HepG2 (cell line): Measurements from ENCODE around the gene MTHFD1. TPM values are rescaled to one million over a fixed set of nuclear protein-coding genes. Genes with fewer than 3 reads are reported as not detected.
A peak's percentile ranks its signal among the peaks of the same experiment; 100 is the strongest.

ENCODE experiments used
- ARHGAP35 ChIP-seq: sonication (generic); formaldehyde crosslinking; IDR thresholded peaks from 2 replicates; pipeline ENCODE4 v1.9.0; 2022; ENCODE audit warnings: mild to moderate bottlenecking, inconsistent platforms, moderate library complexity, missing genetic modification reagents, borderline replicate concordance
- CENPT ChIP-seq: sonication (generic); formaldehyde crosslinking; IDR thresholded peaks from 2 replicates; pipeline ENCODE4 v1.8.0; 2022; ENCODE audit warnings: low read depth, mild to moderate bottlenecking, moderate library complexity, missing genetic modification reagents
- GABPB1 ChIP-seq: IDR thresholded peaks from 2 replicates; pipeline ENCODE4 v1.6.1; 2016; ENCODE audit warnings: mild to moderate bottlenecking, missing genetic modification reagents, moderate library complexity, missing compliant biosample characterization
- MAZ ChIP-seq, 2 experiments: sonication (generic) in 1 of 2; formaldehyde crosslinking in 1 of 2; IDR thresholded peaks; 2 replicates each; pipeline versions ENCODE4 v1.5.0 to v1.6.1; 2012 to 2020; ENCODE audit warnings: low read depth in 2 of 2, mild to moderate bottlenecking in 2 of 2, borderline replicate concordance in 1 of 2, improper control_type of control experiment in 1 of 2, low read length in 1 of 2, missing genetic modification reagents in 1 of 2, moderate library complexity in 1 of 2
- NCOR1 ChIP-seq: fragments of 200-600 bp; sonication (generic); IDR thresholded peaks from 2 replicates; pipeline ENCODE4 v1.7.0; 2017; ENCODE audit warnings: antibody characterized with exemption, low read length, borderline replicate concordance
- POGZ ChIP-seq: sonication (generic); formaldehyde crosslinking; IDR thresholded peaks from 2 replicates; pipeline ENCODE4 v1.4.0; 2020; ENCODE audit warnings: mild to moderate bottlenecking, missing genetic modification reagents
- POLR2AphosphoS2 ChIP-seq: IDR thresholded peaks from 2 replicates; pipeline ENCODE4 v1.6.1; 2011; ENCODE audit warnings: low read depth, low read length, improper control_type of control experiment
- RAD21 ChIP-seq: fragments of 450-650 bp; formaldehyde crosslinking; IDR thresholded peaks from 2 replicates; pipeline ENCODE4 v1.5.0; 2020; ENCODE audit warnings: mild to moderate bottlenecking
- REL ChIP-seq: sonication (generic); formaldehyde crosslinking; conservative IDR thresholded peaks from 2 replicates; pipeline ENCODE4 v1.8.0; 2022; ENCODE audit warnings: mild to moderate bottlenecking, missing genetic modification reagents, moderate library complexity
- SMYD3 ChIP-seq: sonication (generic); formaldehyde crosslinking; IDR thresholded peaks from 2 replicates; pipeline ENCODE4 v1.8.1; 2023; ENCODE audit warnings: mild to moderate bottlenecking, missing genetic modification reagents
- ZBTB14 ChIP-seq: sonication (generic); formaldehyde crosslinking; IDR thresholded peaks from 2 replicates; pipeline ENCODE4 v1.4.0; 2020; ENCODE audit warnings: missing genetic modification reagents
- ZKSCAN8 ChIP-seq: IDR thresholded peaks from 2 replicates; pipeline ENCODE4 v1.6.1; 2016; ENCODE audit warnings: borderline replicate concordance, missing genetic modification reagents, missing compliant biosample characterization
- ZNF282 ChIP-seq: fragments of 450-650 bp; IDR thresholded peaks from 2 replicates; pipeline ENCODE4 v1.6.1; 2018; ENCODE audit not compliant: partially characterized antibody
- ZNF30 ChIP-seq: sonication (generic); formaldehyde crosslinking; IDR thresholded peaks from 2 replicates; pipeline ENCODE4 v1.5.0; 2020; ENCODE audit warnings: mild to moderate bottlenecking, missing genetic modification reagents
- ZNF670 ChIP-seq: sonication (generic); formaldehyde crosslinking; IDR thresholded peaks from 2 replicates; pipeline ENCODE4 v1.8.0; 2022; ENCODE audit warnings: mild to moderate bottlenecking, missing genetic modification reagents, borderline replicate concordance
- ZNF691 ChIP-seq: sonication (generic); formaldehyde crosslinking; IDR thresholded peaks from 2 replicates; pipeline ENCODE4 v1.4.0; 2020; ENCODE audit warnings: missing genetic modification reagents, low read depth, mild to moderate bottlenecking, borderline replicate concordance
- ZNF780A ChIP-seq: sonication (generic); formaldehyde crosslinking; IDR thresholded peaks from 2 replicates; pipeline ENCODE4 v1.8.0; 2022; ENCODE audit warnings: mild to moderate bottlenecking, missing genetic modification reagents, moderate library complexity
- polyA plus RNA-seq, 8 experiments: library from polyadenylated mRNA; depleted of rRNA in 3 of 8; stranded (reverse) in 7 of 8; unstranded in 1 of 8; fragments of >200 nt; fragmentation: Illumina TruSeq in 4 of 8; extraction: Trizol in 4 of 8; gene quantifications; 2 replicates each; pipeline versions ENCODE4 v1.2.1 to v1.2.3, GENCODE V29; 2011 to 2016; ENCODE audit warnings: low read depth in 4 of 8, missing spikeins in 1 of 8, mixed read lengths in 1 of 8; ENCODE audit not compliant: insufficient read depth in 1 of 8
- total RNA-seq, 5 experiments: library from RNA; depleted of rRNA; stranded (reverse); fragments of >200 nt; fragmentation: Illumina TruSeq; extraction: Trizol; gene quantifications; 2 replicates each; pipeline ENCODE4 v1.2.3, GENCODE V29; 2016; ENCODE audit warnings: low read depth in 1 of 5
- TF ChIP-seq, protein P1 (sequence below): sonication (generic); formaldehyde crosslinking; IDR thresholded peaks from 2 replicates; pipeline ENCODE4 v1.4.0; 2020; ENCODE audit warnings: missing genetic modification reagents
- TF ChIP-seq, protein P2 (sequence below): sonication (generic); formaldehyde crosslinking; IDR thresholded peaks from 2 replicates; pipeline ENCODE4 v1.8.1; 2023; ENCODE audit warnings: missing genetic modification reagents, mild to moderate bottlenecking, borderline replicate concordance
- TF ChIP-seq, protein P3 (sequence below): sonication (generic); formaldehyde crosslinking; IDR thresholded peaks from 2 replicates; pipeline ENCODE4 v1.5.1; 2020; ENCODE audit warnings: mild to moderate bottlenecking, moderate library complexity, missing genetic modification reagents
- TF ChIP-seq, protein P4 (sequence below): sonication (generic); formaldehyde crosslinking; IDR thresholded peaks from 2 replicates; pipeline ENCODE4 v1.8.0; 2022; ENCODE audit warnings: missing genetic modification reagents, mild to moderate bottlenecking, inconsistent platforms, borderline replicate concordance

The MTHFD1 gene
- total and polyA plus RNA-seq, 2 of the 13 experiments (the other 11 are each of a cell fraction or from before 2014, with no cell fraction given): 31.0 to 106 TPM

DNA sequence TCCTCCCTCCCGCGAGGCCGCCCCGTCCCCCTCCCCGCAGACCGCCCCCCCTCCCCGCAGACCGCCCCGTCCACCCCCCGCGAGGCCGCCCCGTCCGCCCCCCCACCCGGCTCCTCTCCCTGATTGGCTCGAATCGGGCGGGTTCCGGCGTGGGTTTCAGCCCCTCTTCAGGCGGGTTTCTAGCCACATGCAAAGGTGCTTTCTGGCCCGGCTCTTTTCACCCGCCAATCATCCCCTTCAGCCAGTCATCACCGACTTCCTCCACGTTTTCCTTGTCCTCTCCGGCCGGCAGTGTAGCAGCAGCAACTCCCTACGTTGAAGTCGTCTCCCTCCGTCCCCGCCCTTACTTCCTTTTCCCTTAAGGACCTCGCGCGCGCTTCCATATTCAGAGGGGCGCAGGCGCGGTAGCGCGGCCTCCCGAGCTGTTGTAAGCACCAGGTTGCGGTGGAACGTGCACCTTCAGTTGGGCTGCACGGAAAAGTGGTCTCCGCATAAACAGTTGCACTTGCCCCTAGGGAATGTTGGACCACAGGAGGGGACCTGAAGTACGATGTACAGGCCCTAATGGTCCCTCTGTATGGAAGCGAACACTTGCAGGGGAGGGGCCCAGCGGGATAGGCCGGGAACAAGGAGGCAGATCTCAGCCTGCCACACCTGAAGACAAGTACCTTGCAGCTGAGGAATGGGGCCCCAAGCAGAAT lies 49.4 kb upstream of the MTHFD1 start (continued):
- TF ChIP-seq ZBTB14 (CRISPR knock-in tag): no peak
- TF ChIP-seq, protein P1, sequence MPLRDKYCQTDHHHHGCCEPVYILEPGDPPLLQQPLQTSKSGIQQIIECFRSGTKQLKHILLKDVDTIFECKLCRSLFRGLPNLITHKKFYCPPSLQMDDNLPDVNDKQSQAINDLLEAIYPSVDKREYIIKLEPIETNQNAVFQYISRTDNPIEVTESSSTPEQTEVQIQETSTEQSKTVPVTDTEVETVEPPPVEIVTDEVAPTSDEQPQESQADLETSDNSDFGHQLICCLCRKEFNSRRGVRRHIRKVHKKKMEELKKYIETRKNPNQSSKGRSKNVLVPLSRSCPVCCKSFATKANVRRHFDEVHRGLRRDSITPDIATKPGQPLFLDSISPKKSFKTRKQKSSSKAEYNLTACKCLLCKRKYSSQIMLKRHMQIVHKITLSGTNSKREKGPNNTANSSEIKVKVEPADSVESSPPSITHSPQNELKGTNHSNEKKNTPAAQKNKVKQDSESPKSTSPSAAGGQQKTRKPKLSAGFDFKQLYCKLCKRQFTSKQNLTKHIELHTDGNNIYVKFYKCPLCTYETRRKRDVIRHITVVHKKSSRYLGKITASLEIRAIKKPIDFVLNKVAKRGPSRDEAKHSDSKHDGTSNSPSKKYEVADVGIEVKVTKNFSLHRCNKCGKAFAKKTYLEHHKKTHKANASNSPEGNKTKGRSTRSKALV: no peak
- no peak for TF ChIP-seq ZNF282
- no peak; the same call in 1 of the 2 replicates for TF ChIP-seq REL (CRISPR knock-in tag)
- no peak for TF ChIP-seq MAZ (IDR thresholded peaks at IDR 0.05; ENCODE audit: borderline replicate concordance, low read depth, low read length)
- TF ChIP-seq MAZ (CRISPR knock-in tag; IDR thresholded peaks at IDR 0.05; ENCODE audit: low read depth): 0 out of 2 replicates have a peak, but pooled peaks have one; percentile 30
- no peak for TF ChIP-seq POLR2AphosphoS2
- TF ChIP-seq, protein P2, sequence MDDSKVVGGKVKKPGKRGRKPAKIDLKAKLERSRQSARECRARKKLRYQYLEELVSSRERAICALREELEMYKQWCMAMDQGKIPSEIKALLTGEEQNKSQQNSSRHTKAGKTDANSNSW (CRISPR knock-in tag): no peak
- TF ChIP-seq ZNF780A (CRISPR knock-in tag): 0 out of 2 replicates have a peak, but pooled peaks have one; percentile 35
- TF ChIP-seq ZNF691 (CRISPR knock-in tag): peak; percentile 48; the same call in 1 of the 2 replicates
- TF ChIP-seq, protein P3, sequence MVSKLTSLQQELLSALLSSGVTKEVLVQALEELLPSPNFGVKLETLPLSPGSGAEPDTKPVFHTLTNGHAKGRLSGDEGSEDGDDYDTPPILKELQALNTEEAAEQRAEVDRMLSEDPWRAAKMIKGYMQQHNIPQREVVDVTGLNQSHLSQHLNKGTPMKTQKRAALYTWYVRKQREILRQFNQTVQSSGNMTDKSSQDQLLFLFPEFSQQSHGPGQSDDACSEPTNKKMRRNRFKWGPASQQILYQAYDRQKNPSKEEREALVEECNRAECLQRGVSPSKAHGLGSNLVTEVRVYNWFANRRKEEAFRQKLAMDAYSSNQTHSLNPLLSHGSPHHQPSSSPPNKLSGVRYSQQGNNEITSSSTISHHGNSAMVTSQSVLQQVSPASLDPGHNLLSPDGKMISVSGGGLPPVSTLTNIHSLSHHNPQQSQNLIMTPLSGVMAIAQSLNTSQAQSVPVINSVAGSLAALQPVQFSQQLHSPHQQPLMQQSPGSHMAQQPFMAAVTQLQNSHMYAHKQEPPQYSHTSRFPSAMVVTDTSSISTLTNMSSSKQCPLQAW (CRISPR knock-in tag): peak; percentile 73; the same call in 1 of the 2 replicates
- TF ChIP-seq CENPT (CRISPR knock-in tag): no peak
- TF ChIP-seq ARHGAP35 (CRISPR knock-in tag): no peak
- TF ChIP-seq NCOR1: no peak
- peak; percentile 59; the same call in 1 of the 2 replicates for TF ChIP-seq POGZ (CRISPR knock-in tag)
- TF ChIP-seq, protein P4, sequence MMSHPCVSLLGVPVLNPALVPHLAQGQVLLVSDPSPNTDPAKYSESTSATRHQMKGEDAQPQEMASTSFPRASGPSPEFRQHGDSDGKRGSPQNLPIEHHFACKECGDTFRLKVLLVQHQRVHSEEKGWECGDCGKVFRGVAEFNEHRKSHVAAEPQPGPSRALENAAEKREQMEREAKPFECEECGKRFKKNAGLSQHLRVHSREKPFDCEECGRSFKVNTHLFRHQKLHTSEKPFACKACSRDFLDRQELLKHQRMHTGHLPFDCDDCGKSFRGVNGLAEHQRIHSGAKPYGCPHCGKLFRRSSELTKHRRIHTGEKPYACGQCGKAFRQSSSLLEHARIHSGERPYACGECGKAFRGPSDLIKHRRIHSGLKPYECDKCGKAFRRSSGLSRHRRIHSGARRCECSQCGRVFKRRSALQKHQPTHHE: no peak
- TF ChIP-seq ZNF30: no peak
- TF ChIP-seq SMYD3: no peak
- TF ChIP-seq GABPB1: peak; percentile 83
- TF ChIP-seq ZKSCAN8 (CRISPR knock-in tag): no peak
- TF ChIP-seq RAD21: no peak
- TF ChIP-seq ZNF670 (CRISPR knock-in tag): no peak
